Endothelial cell of umbilical vein (primary cell): Measurements from ENCODE around the gene RPL37A. TPM values are rescaled to one million over a fixed set of nuclear protein-coding genes. Genes with fewer than 3 reads are reported as not detected.

Experiments used
- BruUV-seq: library from RNA; stranded (reverse); fragments of 400-500 nt; replicated peaks from 2 replicates; lab custom pipeline; 2021; lab: Mats Ljungman, UMichigan
- CTCF ChIA-PET: fragments of 300-600, 350-600 bp; sonication (Branson Sonifier 250); formaldehyde crosslinking; loops from one replicate; lab custom pipeline; 2021; ENCODE audit warnings: antibody characterized with exemption, inconsistent platforms; lab: Charles Lee
- POLR2A ChIA-PET: fragments of 300-600, 350-600 bp; sonication (Branson Sonifier 250); formaldehyde crosslinking; loops from one replicate; lab custom pipeline; 2021; ENCODE audit warnings: antibody characterized with exemption, inconsistent platforms; lab: Charles Lee
- DNase-seq: peaks from one replicate; pipeline ENCODE4 v3.0.0-alpha.2; 2011; ENCODE audit warnings: low read depth, low spot score
- FAIRE-seq: peaks from 2 replicates; lab custom pipeline; 2011; peaks lifted over from hg19 to GRCh38; lab: Jason Lieb, UNC
- H2AFZ ChIP-seq: 2 replicates; pipeline ENCODE4 v1.6.0; 2012; ENCODE audit warnings: low read depth, low read length, control low read depth, inconsistent platforms
- H3K27ac ChIP-seq: 2 replicates; pipeline ENCODE4 v1.5.1; 2011; ENCODE audit warnings: low read depth, mild to moderate bottlenecking, control low read depth, low read length, moderate library complexity; ENCODE audit not compliant: insufficient read depth
- H3K27me3 ChIP-seq, 2 experiments: 2 replicates each; pipeline versions ENCODE4 v1.6.0 to v1.6.1; 2011; ENCODE audit warnings: low read length in 2 of 2, mixed read lengths in 1 of 2; ENCODE audit not compliant: control insufficient read depth in 2 of 2, insufficient read depth in 2 of 2
- H3K36me3 ChIP-seq, 2 experiments: 2 replicates in 1 of 2; 3 replicates in 1 of 2; pipeline ENCODE4 v1.5.1; 2011; ENCODE audit warnings: low read length in 2 of 2, mild to moderate bottlenecking in 1 of 2, moderate library complexity in 1 of 2; ENCODE audit not compliant: control insufficient read depth in 2 of 2, insufficient read depth in 2 of 2; ENCODE audit errors: extremely low read depth in 1 of 2
- H3K4me1 ChIP-seq: 3 replicates; pipeline ENCODE4 v1.5.1; 2011; ENCODE audit warnings: mild to moderate bottlenecking, low read length; ENCODE audit not compliant: control insufficient read depth, insufficient read depth; ENCODE audit errors: extremely low read depth
- H3K4me2 ChIP-seq: 2 replicates; pipeline ENCODE4 v1.6.1; 2011; ENCODE audit warnings: low read length, control low read depth, mixed read lengths; ENCODE audit not compliant: insufficient read depth
- H3K4me3 ChIP-seq, 3 experiments: fragments of 200-600 bp in 1 of 3; sonication (generic), shearing (Covaris generic) in 1 of 3; replicated peaks in 1 of 3; 2 replicates each; pipeline ENCODE4 v1.5.1; 2011 to 2016; ENCODE audit warnings: control low read depth in 3 of 3, low read length in 3 of 3, mild to moderate bottlenecking in 2 of 3, inconsistent platforms in 1 of 3, low read depth in 1 of 3, moderate library complexity in 1 of 3; ENCODE audit not compliant: insufficient read depth in 1 of 3
- H3K79me2 ChIP-seq: 2 replicates; pipeline ENCODE4 v1.6.0; 2012; ENCODE audit warnings: low read length, inconsistent platforms; ENCODE audit not compliant: control insufficient read depth, insufficient read depth
- H3K9ac ChIP-seq: replicated peaks from 2 replicates; pipeline ENCODE3; 2011; ENCODE audit warnings: low read length, control low read depth; ENCODE audit not compliant: insufficient read depth; ENCODE audit errors: extremely low read depth
- H3K9me1 ChIP-seq: replicated peaks from 3 replicates; pipeline ENCODE4 v1.6.0; 2011; ENCODE audit warnings: mild to moderate bottlenecking, low read length; ENCODE audit not compliant: control insufficient read depth, insufficient read depth; ENCODE audit errors: extremely low read depth
- H3K9me3 ChIP-seq: replicated peaks from 2 replicates; pipeline ENCODE4 v1.5.1; 2012; ENCODE audit warnings: low read length, inconsistent platforms; ENCODE audit not compliant: control insufficient read depth, insufficient read depth
- H4K20me1 ChIP-seq: replicated peaks from 2 replicates; pipeline ENCODE3; 2011; ENCODE audit warnings: mild to moderate bottlenecking, low read length; ENCODE audit not compliant: control insufficient read depth, insufficient read depth; ENCODE audit errors: extremely low read depth
- EZH2 ChIP-seq: IDR thresholded peaks from 2 replicates; pipeline ENCODE4 v1.6.1; 2012; ENCODE audit warnings: borderline replicate concordance, low read depth, mild to moderate bottlenecking, moderate library complexity, low read length, inconsistent platforms; ENCODE audit not compliant: severe bottlenecking
- FOS ChIP-seq: IDR thresholded peaks from 2 replicates; pipeline ENCODE4 v1.6.1; 2011; ENCODE audit warnings: mild to moderate bottlenecking, low read length, moderate library complexity, borderline replicate concordance; ENCODE audit not compliant: insufficient read depth
- GATA2 ChIP-seq: IDR thresholded peaks from 2 replicates; pipeline ENCODE4 v1.7.0; 2011; ENCODE audit warnings: low read depth, mild to moderate bottlenecking, moderate library complexity, mixed read lengths, low read length; ENCODE audit not compliant: insufficient read length, insufficient read depth
- JUN ChIP-seq: IDR thresholded peaks from 2 replicates; pipeline ENCODE4 v1.6.1; 2011; ENCODE audit warnings: borderline replicate concordance, low read depth; ENCODE audit not compliant: insufficient read length, insufficient read depth
- MYC ChIP-seq: IDR thresholded peaks from one replicate; pipeline ENCODE4 v1.6.1; 2011; ENCODE audit warnings: mild to moderate bottlenecking, low read depth, low read length
- POLR2A ChIP-seq: IDR thresholded peaks from 2 replicates; pipeline ENCODE4 v1.6.1; 2012; ENCODE audit warnings: low read depth, mild to moderate bottlenecking, control low read depth, low read length
- POLR2AphosphoS5 ChIP-seq: IDR thresholded peaks from 2 replicates; pipeline ENCODE4 v1.6.1; 2012; ENCODE audit warnings: low read depth, mild to moderate bottlenecking, control low read depth, low read length, moderate library complexity; ENCODE audit not compliant: insufficient read depth
- dilution Hi-C: fragments of 300-500 bp; cut with MboI; formaldehyde crosslinking; loops from one replicate; pipeline ENCODE4 v1.15.0; 2019; ENCODE audit warnings: low sequenced_read_pairs; ENCODE audit not compliant: extremely low pct_ligation_motif_present
- intact Hi-C: fragments of 100-400 bp; cut with micrococcal nuclease; formaldehyde crosslinking; loops from one replicate; pipeline ENCODE4 v1.10.0; 2022
- polyA plus RNA-seq, 4 experiments: library from polyadenylated mRNA; depleted of rRNA in 3 of 4; stranded (reverse) in 3 of 4; unstranded in 1 of 4; fragments of >200 nt; gene quantifications; 2 replicates each; pipeline versions ENCODE4 v1.2.1 to v1.2.3, GENCODE V29; 2011 to 2012; ENCODE audit warnings: missing spikeins in 1 of 4
- total RNA-seq: library from RNA; stranded (reverse); gene quantifications from 2 replicates; pipeline ENCODE4 v1.2.3, GENCODE V29; 2021
- TF ChIP-seq, protein P1 (sequence below), 2 donors: IDR thresholded peaks; 1 replicate in 1 of 2; 2 replicates in 1 of 2; pipeline ENCODE4 v1.5.1; 2011; ENCODE audit warnings: low read length in 2 of 2, mild to moderate bottlenecking in 2 of 2, moderate library complexity in 2 of 2, control low read depth in 1 of 2, inconsistent platforms in 1 of 2, low read depth in 1 of 2; ENCODE audit not compliant: insufficient read depth in 1 of 2; ENCODE audit errors: extremely low read depth in 1 of 2
- TF ChIP-seq, protein P2 (sequence below): IDR thresholded peaks from 2 replicates; pipeline ENCODE4 v1.6.1; 2011; ENCODE audit not compliant: insufficient read depth, insufficient read length

RPL37A gene
- total and polyA plus RNA-seq, 2 donors (not counting 3 experiments of a cell fraction or from before 2014, with no cell fraction given), result 1,889 to 2,628 TPM

DNA sequence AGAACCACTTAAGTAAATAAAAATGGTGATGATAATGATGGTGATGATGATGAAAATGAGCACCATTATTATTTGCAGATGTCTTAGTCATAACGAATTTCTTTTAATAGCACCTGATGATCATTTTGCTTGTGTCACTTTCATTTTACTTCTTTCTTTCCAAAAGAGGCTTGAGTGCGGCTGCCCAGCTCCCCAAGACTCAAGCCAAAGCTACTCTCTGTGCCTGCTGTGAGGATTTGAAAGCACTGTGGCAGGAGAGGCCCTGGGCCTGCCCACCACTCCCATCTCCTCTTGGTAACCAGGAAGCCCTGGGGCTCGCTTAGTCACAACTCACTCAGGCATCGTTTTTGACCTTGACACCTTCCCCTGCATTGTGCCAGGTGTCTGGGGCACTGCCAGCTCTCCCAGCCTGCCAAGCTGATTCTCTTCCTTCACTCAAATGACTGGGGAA is 41.2 kb downstream of the RPL37A start:
- CTCF ChIA-PET, result interaction anchor here (2.7 kb wide), 1 partner anchor 20 kb away, joined by 13 read pairs; no protein-coding TSS in a partner anchor
- TF ChIP-seq POLR2AphosphoS5 (peak; percentile 13), GATA2 (no peak)
- no peaks in the 10 kb centered on the region for H3K36me3 ChIP-seq
- FAIRE-seq, result peak; percentile 44
- no peaks in the 10 kb centered on the region for H4K20me1 ChIP-seq
- no peak overlapping the region for H3K4me3 ChIP-seq
- no peaks in the 10 kb centered on the region for H3K9me1 ChIP-seq
- no peak overlapping the region for H2AFZ ChIP-seq
- H3K79me2 ChIP-seq, result no peaks in the 10 kb centered on the region
- intact Hi-C loops (no loop called here), dilution Hi-C loops (no loop called here)
- peak overlapping the region; percentile 19 for H3K27ac ChIP-seq
- BruUV-seq, result no TSS peak
- no peak overlapping the region for H3K9ac ChIP-seq
- H3K4me1 ChIP-seq, result peaks cover 35% of the 10 kb centered on the region
- H3K4me2 ChIP-seq, result peak overlapping the region; percentile 18
- H3K9me3 ChIP-seq, result no peaks in the 10 kb centered on the region
- DNase-seq, result peak; percentile 83
- no peaks in the 10 kb centered on the region for H3K27me3 ChIP-seq
- POLR2A ChIA-PET, result interaction anchor here (0.7 kb wide), 1 partner anchor 41 kb away, joined by 4 read pairs; the partner anchor contains the start of gene RPL37A

DNA sequence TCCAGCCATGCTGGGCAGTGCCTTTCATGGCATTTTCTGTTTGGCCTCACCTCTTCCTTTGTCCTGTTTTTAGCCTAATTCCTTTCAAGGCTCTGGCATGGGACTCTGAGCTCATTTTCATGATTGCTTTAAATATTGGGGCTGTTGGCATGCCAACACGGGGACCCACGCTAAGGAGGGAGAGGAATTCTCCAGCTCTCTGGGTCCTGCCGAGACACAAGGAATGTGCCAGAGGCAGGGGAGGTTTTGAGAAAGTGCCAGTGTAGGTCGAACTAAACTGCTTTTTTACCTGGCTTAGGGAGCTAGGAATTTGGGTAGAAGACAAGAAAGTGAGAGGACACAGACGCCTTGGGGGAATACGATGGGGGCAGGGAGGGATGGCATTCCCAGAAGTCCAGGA is 42.3 kb downstream of the RPL37A start:
- Histone ChIP-seq H3K79me2 (no peaks in the 10 kb centered on the region), H3K27ac (no peak overlapping the region), H3K36me3 (no peaks in the 10 kb centered on the region), H4K20me1 (no peaks in the 10 kb centered on the region), H3K4me1 (peaks cover 24% of the 10 kb centered on the region), H3K27me3 (no peaks in the 10 kb centered on the region), H3K9me3 (no peaks in the 10 kb centered on the region), H3K4me2 (no peak overlapping the region), H3K9ac (no peak overlapping the region), H3K4me3 (no peak overlapping the region), H3K9me1 (no peaks in the 10 kb centered on the region), H2AFZ (no peak overlapping the region)
- no peak for FAIRE-seq
- dilution Hi-C loops (no loop called here), intact Hi-C loops (no loop called here)
- CTCF ChIA-PET, result interaction anchor here (2.7 kb wide), 1 partner anchor 21 kb away, joined by 13 read pairs; no protein-coding TSS in a partner anchor
- BruUV-seq, result no TSS peak
- TF ChIP-seq EZH2 (no peak), FOS (no peak), POLR2AphosphoS5 (no peak), POLR2A (no peak), GATA2 (no peak), MYC (no peak), JUN (no peak)
- TF ChIP-seq, protein P1, sequence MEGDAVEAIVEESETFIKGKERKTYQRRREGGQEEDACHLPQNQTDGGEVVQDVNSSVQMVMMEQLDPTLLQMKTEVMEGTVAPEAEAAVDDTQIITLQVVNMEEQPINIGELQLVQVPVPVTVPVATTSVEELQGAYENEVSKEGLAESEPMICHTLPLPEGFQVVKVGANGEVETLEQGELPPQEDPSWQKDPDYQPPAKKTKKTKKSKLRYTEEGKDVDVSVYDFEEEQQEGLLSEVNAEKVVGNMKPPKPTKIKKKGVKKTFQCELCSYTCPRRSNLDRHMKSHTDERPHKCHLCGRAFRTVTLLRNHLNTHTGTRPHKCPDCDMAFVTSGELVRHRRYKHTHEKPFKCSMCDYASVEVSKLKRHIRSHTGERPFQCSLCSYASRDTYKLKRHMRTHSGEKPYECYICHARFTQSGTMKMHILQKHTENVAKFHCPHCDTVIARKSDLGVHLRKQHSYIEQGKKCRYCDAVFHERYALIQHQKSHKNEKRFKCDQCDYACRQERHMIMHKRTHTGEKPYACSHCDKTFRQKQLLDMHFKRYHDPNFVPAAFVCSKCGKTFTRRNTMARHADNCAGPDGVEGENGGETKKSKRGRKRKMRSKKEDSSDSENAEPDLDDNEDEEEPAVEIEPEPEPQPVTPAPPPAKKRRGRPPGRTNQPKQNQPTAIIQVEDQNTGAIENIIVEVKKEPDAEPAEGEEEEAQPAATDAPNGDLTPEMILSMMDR (IDR thresholded peaks at IDR 0.05; ENCODE audit: extremely low read depth in 1 of 2, insufficient read depth in 1 of 2, low read depth in 1 of 2, low read length in 2 of 2), result no peak
- TF ChIP-seq, protein P2, sequence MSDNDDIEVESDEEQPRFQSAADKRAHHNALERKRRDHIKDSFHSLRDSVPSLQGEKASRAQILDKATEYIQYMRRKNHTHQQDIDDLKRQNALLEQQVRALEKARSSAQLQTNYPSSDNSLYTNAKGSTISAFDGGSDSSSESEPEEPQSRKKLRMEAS, result no peak
- DNase-seq, result no peak
- POLR2A ChIA-PET, result no interaction called here
